Breast epithelium (tissue), 3 donors: ENCODE measurements around the gene CD300A.
"Not testable (repeated sequence)": the region's sequence is repeated elsewhere in the genome, so short reads cannot be mapped to it uniquely, and the experiment has no call there.

Experiments
- CTCF ChIP-seq, 3 donors: fragments of 450-650 bp; IDR thresholded peaks; one replicate each; pipeline ENCODE4 v1.5.1; 2016 to 2017; ENCODE audit warnings: antibody characterized with exemption in 3 of 3, mild to moderate bottlenecking in 3 of 3, moderate library complexity in 3 of 3
- POLR2A ChIP-seq: fragments of 450-650 bp; IDR thresholded peaks from one replicate; pipeline ENCODE4 v1.6.1; 2016; ENCODE audit warnings: antibody characterized with exemption, mild to moderate bottlenecking, moderate library complexity

DNA sequence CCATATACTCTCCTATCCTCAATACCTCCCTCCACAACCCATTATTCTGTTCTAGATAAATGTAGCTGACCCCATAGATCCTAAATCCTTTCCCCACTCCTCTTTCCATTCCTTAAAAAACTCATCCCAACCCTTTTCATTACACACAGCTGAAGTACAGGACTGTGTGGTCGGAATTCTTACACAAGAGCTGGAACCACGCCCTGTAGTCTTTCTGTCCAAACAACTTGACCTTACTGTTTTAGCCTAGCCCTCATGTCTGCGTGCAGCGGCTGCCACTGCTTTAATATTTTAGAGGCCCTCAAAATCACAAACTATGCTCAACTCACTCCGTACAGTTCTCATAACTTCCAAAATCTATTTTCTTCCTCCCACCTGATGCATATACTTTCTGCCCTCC, 37.5 kb downstream of the CD300A start:
- TF ChIP-seq CTCF (IDR thresholded peaks at IDR 0.05); POLR2A: not testable (repeated sequence)
